Right forelimb (tissue), 1 donor: ENCODE data around the gene ACADVL.

Experiments used
- DNase-seq: peaks from one replicate; pipeline ENCODE4 v3.0.0-alpha.2; 2018

The ACADVL gene

DNA sequence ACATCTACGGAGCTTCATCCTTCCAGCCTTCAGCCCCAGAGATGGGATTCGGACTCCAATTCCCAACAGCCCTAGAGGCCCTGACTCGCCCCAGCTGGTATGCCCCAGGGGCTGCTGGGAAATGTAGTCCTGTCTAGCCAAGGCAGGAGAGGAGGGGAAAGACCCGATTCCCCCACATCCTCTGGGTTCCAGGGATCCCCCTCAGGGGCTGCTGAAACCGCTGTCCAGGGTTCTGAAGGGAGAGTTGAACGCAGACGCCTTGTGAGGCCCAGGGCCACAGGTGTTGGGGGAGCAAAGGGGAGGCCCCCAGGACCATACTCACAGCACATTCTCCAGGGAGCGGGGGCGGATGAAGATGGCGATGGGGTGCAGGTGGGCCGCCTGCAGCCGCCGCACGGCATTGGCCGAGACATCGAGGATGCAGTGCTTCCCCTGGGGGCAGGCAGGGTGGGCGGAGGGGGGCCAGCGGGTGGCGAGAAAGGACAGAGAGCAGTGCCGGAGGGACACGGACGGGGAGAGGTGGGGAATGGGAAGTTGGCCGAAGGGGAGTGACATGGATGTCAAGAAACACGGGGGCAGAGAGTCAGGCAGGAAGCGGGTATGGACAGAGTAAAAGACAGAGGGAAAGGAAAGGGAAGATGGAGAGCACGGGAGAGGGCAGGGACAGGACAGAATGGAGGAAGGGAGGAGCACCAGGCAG is 28.0 kb upstream of the ACADVL start:
- peak; percentile 50 for DNase-seq

DNA sequence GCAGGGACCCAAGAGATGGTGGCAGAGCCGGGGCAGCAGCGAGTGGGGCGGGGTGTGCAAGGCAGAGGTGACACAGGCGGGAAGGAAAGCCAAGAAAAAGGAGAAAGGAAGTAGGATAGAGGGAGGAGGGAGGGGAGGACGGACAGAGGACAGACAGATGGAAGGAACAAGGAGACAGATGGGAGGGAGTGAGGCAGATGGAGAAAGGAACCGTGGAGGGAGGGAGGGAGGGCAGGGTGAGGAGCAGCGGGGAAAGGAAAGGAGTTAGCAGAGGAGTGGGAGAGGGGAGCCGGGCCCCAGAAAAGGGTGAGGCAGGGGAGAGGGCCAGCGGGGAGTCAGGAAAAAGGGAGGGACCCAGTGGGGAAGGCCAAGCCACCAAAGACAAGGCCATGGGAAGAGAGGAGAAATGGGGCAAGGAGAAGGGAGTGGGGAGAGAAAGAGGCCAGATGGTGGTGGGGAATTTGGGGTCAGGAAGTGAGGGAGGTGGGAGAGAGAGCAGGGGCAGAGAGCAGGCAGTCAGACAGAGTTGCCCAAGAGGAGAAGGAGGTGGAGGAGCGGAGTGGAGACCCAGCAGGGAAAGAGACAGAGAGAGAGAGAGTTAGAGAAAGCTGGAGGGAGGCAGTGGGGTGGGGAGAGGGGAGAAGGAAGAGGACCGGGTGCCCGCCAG is 27.3 kb upstream of the ACADVL start:
- peak; percentile 29 for DNase-seq

DNA sequence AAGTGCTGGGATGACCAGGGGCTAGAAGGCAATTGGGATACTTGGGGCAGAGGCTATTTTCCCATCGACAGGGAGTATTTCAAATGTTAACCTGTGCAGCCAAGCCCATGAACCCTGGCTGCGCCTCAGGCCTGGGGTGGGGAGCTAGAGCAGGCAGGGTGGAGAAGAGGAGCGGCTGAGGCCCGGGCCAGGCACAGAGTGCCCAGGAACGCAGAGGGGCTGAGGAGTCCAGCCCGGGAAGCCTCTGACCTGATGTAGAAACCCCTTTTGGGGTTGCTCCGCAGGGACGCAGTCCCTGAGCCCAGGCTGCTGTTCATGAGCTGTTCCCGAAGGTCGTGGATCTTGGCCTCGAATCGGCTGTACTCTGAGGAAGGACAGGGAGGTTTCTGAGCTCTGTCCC is 23.8 kb upstream of the ACADVL start:
- DNase-seq = peak; percentile 42

DNA sequence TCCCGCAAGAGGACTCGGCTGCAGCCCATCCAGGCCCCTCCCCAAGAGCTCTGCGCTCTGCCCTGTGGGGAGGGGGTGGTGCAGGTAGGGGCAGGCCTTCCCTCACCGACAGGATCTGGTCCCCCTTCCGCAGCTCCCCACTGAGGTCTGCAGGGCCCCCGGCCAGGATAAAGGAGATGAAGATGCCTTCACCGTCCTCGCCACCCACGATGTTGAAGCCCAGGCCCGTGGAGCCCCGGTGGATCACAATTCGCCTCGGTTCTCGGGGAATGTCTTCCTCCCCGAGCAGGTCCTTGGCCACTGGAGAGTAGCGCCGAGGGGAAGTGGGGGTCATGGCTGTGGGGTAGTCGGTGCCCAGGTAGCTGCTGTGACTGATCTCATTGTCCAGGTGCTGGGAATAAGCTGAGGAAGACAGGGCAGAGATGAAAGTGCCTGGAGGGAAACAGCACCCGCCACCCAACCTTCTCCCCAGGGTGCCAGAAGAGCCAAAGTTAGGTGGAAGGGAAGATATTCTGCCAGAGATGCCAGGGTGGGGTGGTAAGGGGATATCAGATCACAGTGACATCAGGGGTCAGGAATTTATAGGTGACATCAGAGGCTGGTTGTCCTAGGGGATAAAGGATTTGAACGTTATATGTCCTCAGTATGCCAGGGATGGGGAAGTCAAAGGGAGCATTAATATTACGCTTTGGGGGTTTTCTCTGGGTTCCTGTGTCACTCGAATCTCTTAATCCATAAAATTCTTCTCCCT is 22.9 kb upstream of the ACADVL start:
- DNase-seq = no peak

DNA sequence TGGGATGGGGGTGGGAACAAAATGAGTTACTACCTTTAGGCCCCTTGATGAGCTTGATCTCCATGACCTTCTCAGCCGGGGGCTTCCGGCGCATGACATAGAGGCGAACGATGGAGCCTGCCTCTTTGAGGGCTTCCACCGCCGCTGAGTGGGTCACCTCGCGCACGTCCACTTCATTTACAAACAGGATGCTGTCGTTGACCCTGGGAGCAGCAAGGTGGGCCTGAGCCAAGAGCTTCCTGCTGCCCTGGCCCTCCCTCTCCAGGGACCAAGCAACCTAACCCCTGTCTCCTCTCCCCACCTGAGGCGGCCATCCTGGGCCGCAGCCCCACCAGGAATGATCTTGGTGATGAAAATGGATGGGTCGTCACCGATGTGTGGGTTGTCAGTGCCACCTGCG is 16.3 kb upstream of the ACADVL start:
- DNase-seq = no peak

DNA sequence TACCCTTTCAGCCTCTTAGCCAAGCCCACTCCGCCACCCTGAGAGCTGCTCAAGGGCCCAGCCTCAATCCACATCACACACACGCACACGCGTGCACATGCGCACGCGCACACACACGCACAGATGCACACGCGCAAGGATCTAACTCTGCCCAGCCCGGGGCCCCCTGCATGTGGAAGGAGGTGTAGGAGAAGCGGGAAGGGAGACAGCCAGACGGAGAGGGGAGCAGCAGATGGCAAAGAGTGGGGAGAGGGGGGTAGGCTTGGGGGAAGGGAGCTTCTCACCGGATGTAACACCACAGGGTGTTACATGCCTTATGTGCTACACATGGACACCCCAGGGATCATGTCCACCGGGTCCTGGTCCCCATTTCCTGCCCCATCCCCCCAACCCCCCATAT is 15.4 kb upstream of the ACADVL start:
- no peak for DNase-seq

DNA sequence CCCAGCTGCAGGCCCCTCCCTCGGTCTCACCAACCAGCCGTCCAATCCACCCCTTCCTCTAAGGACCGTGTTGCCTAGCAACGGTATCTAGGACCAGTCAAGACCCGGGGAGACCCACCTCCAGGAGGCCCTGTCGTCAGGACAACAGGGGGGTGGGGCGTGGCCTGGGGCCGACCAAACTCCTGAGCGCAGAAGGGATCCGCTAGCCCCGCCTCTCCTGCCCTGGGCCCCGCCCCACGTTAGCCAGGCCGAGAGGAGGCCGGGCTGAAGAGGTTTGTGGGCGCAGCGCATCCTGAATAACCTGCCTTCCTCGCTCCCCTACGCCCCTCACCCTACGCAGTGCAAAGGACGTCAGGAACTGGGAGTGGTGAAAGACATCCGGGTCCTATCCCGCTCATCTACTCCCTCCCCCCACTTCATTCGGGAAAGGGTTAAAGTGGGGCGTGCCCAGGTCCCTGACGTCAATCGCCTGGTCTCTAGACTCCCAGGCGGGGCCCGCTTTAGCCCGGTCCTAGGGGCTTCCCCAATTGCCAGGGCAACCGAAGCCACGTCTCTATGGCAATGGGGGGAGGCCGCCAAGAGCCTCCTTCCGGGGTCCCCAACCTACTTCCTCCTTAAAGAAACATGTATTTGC is 14.8 kb upstream of the ACADVL start:
- peak; percentile 89 for DNase-seq

DNA sequence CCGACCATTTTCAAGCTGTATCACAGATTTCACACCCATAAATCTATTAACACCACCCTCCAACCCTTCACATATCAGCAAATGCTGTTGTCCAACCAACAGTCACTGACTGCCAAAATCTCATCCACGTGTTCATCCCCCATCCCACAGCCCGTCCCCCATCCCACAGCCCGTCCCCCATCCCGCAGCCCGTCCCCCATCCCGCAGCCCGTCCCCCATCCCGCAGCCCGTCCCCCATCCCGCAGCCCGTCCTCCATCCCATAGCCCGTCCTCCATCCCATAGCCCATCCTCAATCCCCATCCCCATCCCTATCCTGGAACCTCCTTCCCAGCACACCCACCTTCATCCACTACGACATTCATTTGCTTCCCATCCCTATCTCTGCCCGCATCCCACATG is 14.2 kb upstream of the ACADVL start:
- no peak for DNase-seq

DNA sequence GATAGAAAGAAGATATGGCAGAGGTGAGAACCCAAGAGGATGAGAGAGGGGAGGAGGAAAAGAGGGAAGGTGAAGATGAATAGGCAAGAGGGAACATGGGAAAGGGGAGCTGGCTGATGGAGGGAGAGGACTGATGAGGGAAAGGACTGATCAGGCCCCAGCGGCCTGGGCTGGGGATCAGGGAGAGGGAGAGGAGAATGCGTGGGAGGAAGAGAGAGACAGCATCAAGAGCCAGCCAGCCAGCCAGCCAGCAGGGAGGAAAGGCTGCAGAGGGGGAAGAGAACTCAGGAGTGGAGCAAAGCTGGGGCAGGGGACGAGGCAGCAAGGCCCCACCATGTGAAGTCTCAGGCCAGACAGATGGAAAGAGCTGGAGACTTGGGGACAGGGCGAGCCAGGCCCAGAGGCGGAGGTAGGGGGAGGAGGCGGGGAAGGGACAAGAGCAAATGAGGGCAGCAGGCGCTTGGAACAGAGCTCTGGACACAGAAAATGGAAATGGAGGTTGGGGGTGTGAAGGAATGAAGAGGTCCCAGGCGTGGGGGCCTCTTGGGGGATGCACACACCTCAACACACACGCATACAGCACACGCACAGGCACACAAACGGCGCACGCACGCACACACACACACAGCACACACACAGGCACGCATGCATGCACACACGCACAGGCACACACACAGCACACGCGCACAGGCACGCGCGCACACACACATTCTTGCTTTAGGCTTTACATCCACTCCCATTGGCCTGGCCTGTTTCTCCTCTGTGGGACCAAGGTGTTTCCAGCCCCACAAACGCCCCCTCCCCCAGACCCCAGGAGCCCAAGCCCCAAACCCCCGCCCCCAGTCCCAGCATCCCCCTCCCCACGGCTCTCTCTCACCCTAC is 12.4 kb upstream of the ACADVL start:
- DNase-seq = no peak

DNA sequence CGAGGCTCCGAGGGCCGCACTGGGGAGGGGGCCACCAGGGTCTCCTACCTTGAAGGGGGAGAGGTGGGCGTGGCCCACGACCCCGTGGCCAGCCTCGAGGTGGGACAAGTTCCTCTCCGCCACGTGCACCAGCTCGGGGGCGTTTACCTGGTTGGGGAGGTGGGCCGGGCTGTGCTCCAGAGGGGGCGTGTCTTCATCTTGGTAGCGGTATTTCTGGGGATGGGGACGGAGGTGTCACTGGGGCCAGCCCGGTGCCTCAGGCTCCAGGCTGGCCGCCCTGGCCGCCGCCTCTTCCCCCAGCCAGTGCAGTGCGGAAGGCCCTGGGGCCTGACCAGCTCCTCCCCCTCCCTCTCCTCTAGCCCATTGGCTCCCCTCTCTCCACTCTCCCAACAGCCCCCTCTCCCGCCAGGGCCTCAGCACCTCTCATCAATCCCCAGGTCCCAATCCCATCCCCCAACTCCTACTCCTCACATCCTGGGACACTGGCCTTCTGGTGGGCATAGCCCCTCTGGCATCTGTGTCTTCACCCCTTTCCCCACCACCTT is 11.6 kb upstream of the ACADVL start:
- DNase-seq = no peak

DNA sequence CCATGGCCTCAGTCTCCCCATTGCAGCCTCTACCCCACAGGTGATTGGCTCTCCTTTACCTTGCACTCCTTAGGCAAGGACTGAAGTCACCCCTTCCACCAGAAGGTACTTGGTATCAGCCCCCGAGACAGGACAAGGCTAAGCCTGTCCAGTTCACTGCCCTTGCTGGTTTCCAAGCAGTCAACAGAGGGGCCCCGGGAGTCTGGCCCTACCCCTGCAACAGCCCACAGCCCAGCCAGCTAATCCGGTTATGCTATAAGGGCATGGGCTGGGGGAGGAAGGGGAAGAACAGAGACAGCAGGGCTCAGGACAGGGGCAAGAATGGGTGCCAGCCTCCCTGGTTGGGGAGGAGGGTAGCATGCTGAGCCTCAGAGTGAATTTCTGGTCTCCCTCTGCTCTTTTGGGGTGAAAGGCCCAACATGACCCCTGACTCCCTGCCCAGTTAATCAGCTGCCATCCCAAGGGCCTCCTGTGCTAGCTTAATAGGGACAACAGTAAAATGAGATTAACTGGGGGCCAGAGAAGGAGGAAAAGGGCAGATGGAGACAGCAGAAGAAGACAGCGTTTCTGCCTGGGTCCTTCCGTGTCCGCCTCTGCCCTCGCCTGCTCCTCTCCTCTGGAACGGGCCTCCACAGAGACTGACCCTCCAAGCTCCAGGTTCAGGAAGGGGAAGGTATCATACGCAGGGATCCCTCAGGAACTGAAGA is 10.8 kb upstream of the ACADVL start:
- DNase-seq = no peak

DNA sequence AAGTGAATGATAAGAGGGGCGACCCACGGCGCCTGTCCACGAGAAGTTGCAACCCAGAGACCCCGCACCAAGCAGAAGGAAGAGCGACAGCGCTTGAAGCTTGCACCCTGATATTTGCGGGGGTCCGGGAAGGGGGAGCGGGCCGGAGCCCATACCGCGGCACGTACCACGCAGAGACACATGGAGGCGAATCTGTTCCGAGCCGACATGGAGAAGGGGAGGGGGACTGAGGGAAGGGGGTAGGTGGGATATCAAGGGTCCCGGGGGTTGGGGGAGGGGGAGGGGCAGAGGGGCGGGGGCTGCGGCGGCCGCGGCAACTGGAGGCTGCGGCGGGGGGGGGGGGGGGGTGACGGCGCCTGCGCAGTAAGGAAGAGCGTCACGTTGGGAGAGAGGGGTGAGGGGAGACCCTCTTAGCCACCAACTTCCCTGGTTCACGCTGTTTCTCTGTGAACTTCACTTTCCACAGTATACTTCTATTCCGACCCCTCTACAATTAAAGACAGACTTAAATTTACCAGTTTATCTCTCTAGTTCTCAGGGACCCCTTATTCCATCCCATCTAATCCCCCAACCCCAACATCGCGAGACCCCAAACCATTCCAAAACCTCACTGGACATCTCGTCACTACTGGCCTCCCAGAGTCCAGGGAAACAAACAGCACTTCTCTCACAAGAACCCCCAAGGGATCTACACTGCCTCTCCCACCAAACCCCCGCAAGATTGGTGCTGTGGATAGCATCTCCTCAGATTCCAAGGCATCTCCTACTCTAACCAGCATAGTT is 8.1 kb upstream of the ACADVL start:
- DNase-seq = no peak

DNA sequence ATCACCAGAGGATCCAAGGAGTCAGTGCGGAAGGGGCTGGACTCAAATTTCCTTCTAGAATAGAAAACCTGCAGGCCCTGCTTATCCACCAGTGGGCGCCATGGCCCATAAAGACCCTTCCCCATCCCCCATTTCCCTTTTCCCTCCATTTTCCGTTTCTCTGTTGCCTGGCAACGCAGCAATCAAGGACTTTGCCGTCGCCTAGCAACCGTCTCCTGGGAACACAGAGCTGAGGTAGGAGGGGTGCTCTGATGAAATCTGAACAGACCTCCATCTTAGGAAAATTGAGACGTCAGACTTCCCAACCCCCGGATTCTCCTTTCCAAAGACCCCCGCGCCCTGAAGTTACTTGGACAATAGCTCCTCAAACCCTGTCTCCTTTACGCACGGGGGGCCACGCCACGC is 5.8 kb upstream of the ACADVL start:
- peak; percentile 86 for DNase-seq

DNA sequence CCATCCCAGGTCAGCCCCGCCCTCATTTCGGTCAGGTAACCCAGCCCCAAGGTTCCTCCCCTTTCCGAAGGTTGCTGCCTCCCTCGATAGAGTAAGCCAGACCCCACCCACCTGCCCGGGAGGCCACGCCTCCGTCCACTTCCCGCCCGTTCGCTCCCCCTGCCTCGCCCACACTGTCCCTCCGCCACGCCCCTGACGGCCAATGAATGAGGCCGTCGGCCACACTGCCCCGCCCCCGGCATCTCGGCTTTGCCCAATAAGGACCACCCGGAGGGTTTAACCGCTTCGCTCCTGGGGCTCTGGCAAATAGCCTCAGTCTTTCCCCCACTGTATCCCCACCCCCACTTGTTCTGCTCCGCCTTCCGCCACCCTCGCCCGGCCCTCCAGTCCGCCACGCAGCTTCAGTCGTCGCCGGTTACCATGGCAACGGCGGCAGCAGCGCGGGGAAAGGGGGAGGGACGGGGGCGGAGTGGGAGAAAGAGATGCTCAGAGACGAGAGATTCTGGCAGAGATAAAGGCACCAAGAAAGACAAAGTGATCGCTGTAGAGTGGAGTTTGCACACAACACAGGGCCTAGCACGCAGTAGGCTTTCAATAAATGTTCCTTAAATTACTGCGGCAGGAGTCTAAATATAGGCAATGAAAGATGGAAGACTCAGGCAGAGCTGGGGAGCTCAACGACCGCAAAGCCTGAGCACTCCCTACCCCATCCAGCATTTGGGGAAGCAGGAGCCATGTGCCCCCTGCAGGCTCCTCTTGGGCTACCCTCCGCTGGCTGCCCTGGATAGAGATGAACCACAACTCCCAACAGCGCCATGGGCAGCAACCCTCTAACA is 5.2 kb upstream of the ACADVL start:
- peak; percentile 99 for DNase-seq

DNA sequence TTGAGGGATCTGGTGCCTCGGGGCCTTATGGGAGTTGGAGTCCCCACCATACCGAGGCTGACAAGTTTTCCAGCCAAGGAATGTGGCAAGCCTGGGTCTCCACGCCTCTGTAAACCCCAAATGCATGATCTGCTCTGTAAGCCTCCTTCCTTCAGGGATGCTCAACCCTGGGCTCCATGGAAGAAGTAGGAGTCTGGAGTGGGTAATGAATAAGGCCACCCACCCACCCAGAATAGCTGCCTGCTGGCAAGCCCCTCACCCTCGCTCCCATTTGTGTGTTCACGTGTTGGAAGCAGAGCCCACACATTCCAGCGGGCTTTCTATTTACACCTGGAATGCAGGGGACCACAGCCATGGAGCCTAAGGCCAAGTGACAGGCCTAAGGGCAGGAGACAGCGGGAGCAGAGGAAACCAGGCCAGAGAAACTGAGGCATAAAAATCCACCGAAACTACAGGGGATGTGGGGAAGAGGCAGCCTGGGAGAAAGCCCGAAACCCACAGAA is 4.6 kb upstream of the ACADVL start:
- DNase-seq = no peak

DNA sequence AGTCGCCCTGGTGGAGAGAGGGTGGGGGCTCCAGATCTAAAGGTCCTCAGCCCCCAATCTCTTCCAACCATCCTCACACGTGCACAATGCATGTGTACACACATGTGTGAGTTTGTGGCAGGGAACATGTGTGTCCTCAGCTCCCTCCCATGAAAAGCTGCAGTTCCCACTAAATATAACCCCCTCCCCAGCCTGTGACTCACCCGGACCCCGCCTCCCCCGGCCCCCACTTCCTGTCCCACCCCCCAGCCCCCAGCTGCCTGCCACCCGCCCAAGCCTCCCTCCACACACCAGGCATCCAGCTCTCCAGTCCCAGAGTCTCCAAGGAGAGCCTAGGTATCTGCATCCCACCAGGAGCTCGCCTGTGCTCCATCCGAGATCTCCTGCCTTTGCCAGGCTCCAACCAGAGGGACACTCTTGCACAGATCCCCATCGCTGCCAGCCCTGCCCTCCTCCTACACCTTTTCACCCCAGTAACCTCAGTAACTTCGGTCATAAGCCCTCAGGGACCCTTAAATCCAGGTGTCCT is 4.0 kb upstream of the ACADVL start:
- peak; percentile 55 for DNase-seq

DNA sequence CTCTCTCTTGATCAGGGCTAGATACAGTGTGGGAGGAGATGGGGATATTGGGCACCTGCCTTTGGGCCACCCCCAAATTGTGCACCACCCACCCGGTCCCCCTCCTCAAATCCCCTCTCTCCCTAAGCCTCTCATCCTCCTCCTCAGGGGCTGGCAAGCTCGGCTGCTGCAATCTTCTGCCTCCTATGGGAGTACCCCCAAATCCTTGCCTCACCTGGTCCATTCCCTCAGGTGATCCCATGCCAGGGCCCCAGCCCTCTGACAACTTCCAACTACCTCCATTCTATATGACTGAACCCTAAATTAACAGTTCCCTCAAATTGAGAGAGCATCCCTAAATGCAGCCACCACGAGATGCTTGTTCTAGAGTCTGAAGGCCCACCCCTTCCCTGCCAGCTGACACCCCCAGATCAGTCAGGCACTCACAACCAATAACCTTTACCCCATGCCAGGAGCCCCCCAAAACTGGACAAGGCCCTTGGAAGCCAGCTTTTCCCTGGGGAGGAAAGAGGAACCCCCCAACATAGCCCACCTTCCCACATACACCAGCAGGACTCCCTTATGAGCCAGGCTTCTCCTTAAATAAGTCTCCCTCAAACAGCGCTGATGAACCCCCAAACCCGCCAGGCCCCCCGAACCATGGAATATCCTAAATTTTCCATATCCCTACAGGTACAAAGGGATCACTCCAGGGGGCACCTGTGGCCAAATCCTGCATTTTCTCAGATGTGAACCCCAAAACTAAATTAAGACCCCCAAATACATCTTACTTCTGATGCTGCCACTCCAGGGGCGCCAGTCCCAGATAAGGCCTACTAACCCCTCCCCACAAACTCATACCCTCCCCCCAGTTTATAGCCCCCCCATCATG is 3.3 kb upstream of the ACADVL start:
- peak; percentile 46 for DNase-seq
